Lung (tissue), 12 donors: ENCODE measurements around the gene TMEM184B. TPM values are rescaled to one million over a fixed set of nuclear protein-coding genes. Genes with fewer than 3 reads are reported as not detected.

Source experiments
- ATAC-seq: fragments of 200-7000 bp; cut with Tn5 transposase; one replicate; pipeline ENCODE4 v1.9.1; 2020; ENCODE audit warnings: moderate number of reproducible peaks; ENCODE audit not compliant: insufficient read depth, low FRiP score
- DNase-seq, 3 donors: peaks; one replicate each; pipeline ENCODE4 v3.0.0-alpha.2; 2013 to 2017
- H3K27ac ChIP-seq, 2 donors: one replicate each; pipeline ENCODE4 v1.5.1; 2013; ENCODE audit warnings: mild to moderate bottlenecking in 2 of 2, moderate library complexity in 2 of 2, control low read depth in 1 of 2, inconsistent platforms in 1 of 2, low read depth in 1 of 2, low read length in 1 of 2
- H3K27me3 ChIP-seq, 3 donors: one replicate each; pipeline ENCODE4 v1.5.1; 2013; ENCODE audit warnings: low read length in 2 of 3; ENCODE audit not compliant: control insufficient read depth in 3 of 3, insufficient read depth in 3 of 3
- H3K36me3 ChIP-seq, 4 donors: one replicate each; pipeline ENCODE4 v1.5.1; 2013; ENCODE audit warnings: low read length in 4 of 4, mild to moderate bottlenecking in 1 of 4, moderate library complexity in 1 of 4; ENCODE audit not compliant: control insufficient read depth in 4 of 4, insufficient read depth in 4 of 4
- H3K4me1 ChIP-seq, 5 donors: one replicate each; pipeline ENCODE4 v1.5.1; 2013; ENCODE audit warnings: low read length in 5 of 5, mild to moderate bottlenecking in 2 of 5, moderate library complexity in 1 of 5; ENCODE audit not compliant: control insufficient read depth in 5 of 5, insufficient read depth in 5 of 5
- H3K4me3 ChIP-seq: one replicate; pipeline ENCODE4 v1.5.1; 2013; ENCODE audit warnings: mild to moderate bottlenecking, control low read depth, moderate library complexity
- H3K9ac ChIP-seq, 2 donors: one replicate each; pipeline ENCODE4 v1.5.1; 2013; ENCODE audit warnings: low read length in 2 of 2, control low read depth in 1 of 2; ENCODE audit not compliant: insufficient read depth in 1 of 2
- H3K9me3 ChIP-seq, 4 donors: one replicate each; pipeline ENCODE4 v1.5.1; 2013; ENCODE audit warnings: low read length in 3 of 4, mild to moderate bottlenecking in 1 of 4, moderate library complexity in 1 of 4; ENCODE audit not compliant: control insufficient read depth in 4 of 4, insufficient read depth in 3 of 4
- WGBS, 2 donors: extraction: QIAGEN DNeasy Blood & Tissue Kit; methylation state at CpG; one replicate each; pipeline ENCODE4 v1.1.7; 2013; 5-methylcytosine and 5-hydroxymethylcytosine counted together
- polyA plus RNA-seq, 2 donors: library from polyadenylated mRNA; stranded (reverse); fragments of 200-250 nt; gene quantifications; one replicate each; pipeline ENCODE4 v1.2.1, GENCODE V29; 2013
- total RNA-seq, 2 donors: library from RNA; depleted of rRNA in 1 of 2; stranded (reverse); fragments of >200 nt in 1 of 2; gene quantifications; one replicate each; pipeline ENCODE4 v1.2.1, GENCODE V29; 2014 to 2021
- TF ChIP-seq, protein P1 (sequence below): IDR thresholded peaks from 2 replicates; pipeline ENCODE4 v1.5.1; 2012; ENCODE audit warnings: mild to moderate bottlenecking; ENCODE audit errors: control extremely low read depth, extremely low read depth
- donor health status: control.
- donor health status: control.
- donor health status: Bipolar disorder and iron deficiency.
- donor health status: healthy.
- donor health status: DM: yes; HTN: yes; CAD: no.

TMEM184B gene
- total and polyA plus RNA-seq, 4 donors = 26.3 to 82.4 (median 39.9) TPM

DNA sequence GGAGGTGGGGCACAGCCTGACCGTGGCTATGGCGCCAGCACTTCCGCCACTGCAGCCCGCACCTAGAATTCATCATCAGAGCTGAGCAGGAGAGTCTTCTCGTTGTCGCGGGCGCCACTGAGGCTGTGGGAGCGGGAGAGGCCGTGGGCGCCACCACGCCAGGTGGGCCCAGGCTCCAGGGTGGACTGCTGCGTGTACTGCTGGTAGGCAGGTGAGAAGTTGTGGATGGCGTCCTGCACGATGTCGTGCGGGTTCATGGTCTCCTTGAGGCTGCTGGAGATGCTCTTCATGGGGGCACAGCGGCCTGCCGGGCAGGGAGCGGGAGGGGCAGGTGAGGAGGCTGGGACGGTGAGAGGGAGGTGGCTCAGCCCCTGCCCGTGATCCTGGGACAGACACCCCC, 51.4 kb downstream of the TMEM184B start:
- no peak overlapping the region for H3K27ac ChIP-seq
- peaks cover 0 to 27% (median 8%) of the 10 kb centered on the region in 5 donors for H3K4me1 ChIP-seq
- ATAC-seq = no peak
- DNase-seq = no peak
- H3K27me3 ChIP-seq = no peaks in the 10 kb centered on the region
- H3K9me3 ChIP-seq = no peaks in the 10 kb centered on the region
- 93 to 96% methylated on average over 22 of the region's 22 CpGs for WGBS, 2 donors
- no peak overlapping the region for H3K4me3 ChIP-seq
- H3K9ac ChIP-seq = no peak overlapping the region
- TF ChIP-seq, protein P1, sequence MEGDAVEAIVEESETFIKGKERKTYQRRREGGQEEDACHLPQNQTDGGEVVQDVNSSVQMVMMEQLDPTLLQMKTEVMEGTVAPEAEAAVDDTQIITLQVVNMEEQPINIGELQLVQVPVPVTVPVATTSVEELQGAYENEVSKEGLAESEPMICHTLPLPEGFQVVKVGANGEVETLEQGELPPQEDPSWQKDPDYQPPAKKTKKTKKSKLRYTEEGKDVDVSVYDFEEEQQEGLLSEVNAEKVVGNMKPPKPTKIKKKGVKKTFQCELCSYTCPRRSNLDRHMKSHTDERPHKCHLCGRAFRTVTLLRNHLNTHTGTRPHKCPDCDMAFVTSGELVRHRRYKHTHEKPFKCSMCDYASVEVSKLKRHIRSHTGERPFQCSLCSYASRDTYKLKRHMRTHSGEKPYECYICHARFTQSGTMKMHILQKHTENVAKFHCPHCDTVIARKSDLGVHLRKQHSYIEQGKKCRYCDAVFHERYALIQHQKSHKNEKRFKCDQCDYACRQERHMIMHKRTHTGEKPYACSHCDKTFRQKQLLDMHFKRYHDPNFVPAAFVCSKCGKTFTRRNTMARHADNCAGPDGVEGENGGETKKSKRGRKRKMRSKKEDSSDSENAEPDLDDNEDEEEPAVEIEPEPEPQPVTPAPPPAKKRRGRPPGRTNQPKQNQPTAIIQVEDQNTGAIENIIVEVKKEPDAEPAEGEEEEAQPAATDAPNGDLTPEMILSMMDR = no peak
- peaks cover 4 to 43% (median 7%) of the 10 kb centered on the region in 4 donors for H3K36me3 ChIP-seq

DNA sequence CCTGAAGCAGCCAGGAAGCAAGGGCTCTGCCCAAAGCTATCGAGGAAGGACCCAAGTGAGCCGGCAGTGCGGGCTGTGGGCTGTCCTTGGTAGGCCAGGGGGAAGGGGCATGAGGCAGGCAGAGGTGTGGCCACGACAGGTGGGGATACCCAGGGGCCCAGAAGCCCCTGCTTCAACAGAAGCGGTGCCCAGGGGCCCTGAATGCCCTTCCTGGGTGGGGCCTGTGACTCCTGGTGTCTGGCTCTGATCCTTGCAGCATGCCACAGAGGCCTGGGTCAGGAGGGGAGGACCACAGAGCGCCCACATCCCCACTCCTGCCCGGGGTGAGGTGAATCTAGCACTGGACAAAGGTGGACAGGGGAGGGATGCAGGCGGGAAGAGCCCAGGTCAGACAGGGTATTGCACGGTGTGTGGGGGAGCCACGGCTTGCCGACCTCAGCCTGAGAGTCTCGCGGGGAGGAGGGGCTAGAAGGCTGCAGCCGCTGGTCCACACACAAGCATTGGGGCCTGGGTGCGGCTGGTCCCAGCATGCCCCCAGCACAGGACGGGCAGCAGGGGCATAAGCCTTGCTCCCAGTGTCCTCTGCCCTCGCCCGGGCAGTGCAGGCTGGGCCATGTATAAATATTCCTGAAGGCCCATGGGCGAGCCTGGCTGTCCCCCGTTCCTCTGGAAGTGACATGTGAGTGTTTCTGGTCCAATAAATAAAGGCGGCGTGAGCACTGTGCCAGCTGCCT, 52.0 kb downstream of the TMEM184B start:
- H3K36me3 ChIP-seq = peaks cover 3 to 43% (median 7%) of the 10 kb centered on the region in 4 donors
- H3K27me3 ChIP-seq = no peaks in the 10 kb centered on the region
- peaks cover 0 to 27% (median 8%) of the 10 kb centered on the region in 5 donors for H3K4me1 ChIP-seq

DNA sequence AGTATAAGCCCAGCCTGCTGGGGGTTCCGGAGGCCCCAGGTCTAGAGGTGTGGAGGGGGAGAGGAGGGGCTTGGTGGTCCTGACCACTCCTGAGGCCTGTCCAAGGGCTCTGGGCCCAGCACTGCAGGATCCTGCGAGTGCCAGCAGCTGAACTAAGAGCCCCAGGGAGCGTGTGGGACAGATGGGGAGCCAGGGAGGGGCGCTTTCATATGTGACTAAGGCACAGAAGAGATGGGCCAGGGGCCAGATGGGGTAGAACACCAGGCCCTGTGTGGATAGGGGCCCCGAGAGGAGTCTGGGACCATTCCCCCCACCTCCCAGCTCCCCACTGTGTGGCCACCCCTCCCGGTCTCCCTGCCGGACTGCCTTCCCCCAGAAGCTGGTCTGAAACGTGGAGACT, 52.6 kb downstream of the TMEM184B start:
- H3K9me3 ChIP-seq = no peaks in the 10 kb centered on the region
- peak overlapping the region in 1 of 2 donors; percentile 84 for H3K27ac ChIP-seq
- no peaks in the 10 kb centered on the region for H3K27me3 ChIP-seq
- ATAC-seq (no peak), DNase-seq (no peak)
- no peak overlapping the region for H3K9ac ChIP-seq
- peaks cover 2 to 30% (median 8%) of the 10 kb centered on the region in 5 donors for H3K4me1 ChIP-seq
- H3K4me3 ChIP-seq = no peak overlapping the region
- TF ChIP-seq, protein P1 = no peak
- WGBS, 2 donors = 89 to 93% methylated on average over 8 of the region's 8 CpGs
- H3K36me3 ChIP-seq = peaks cover 4 to 43% (median 8%) of the 10 kb centered on the region in 4 donors

More for the DNA sequence above, 52.0 kb downstream of the TMEM184B start:
- TF ChIP-seq, protein P1 = no peak
- 86 to 91% methylated on average over 22 of the region's 22 CpGs for WGBS, 2 donors
- Histone ChIP-seq H3K9me3 (no peaks in the 10 kb centered on the region), H3K4me3 (no peak overlapping the region), H3K9ac (no peak overlapping the region), H3K27ac (peak overlapping the region in 1 of 2 donors; percentile 84)
- no peak for DNase-seq
- ATAC-seq = no peak
